ENCODE results near the gene CHMP4B.

DNA sequence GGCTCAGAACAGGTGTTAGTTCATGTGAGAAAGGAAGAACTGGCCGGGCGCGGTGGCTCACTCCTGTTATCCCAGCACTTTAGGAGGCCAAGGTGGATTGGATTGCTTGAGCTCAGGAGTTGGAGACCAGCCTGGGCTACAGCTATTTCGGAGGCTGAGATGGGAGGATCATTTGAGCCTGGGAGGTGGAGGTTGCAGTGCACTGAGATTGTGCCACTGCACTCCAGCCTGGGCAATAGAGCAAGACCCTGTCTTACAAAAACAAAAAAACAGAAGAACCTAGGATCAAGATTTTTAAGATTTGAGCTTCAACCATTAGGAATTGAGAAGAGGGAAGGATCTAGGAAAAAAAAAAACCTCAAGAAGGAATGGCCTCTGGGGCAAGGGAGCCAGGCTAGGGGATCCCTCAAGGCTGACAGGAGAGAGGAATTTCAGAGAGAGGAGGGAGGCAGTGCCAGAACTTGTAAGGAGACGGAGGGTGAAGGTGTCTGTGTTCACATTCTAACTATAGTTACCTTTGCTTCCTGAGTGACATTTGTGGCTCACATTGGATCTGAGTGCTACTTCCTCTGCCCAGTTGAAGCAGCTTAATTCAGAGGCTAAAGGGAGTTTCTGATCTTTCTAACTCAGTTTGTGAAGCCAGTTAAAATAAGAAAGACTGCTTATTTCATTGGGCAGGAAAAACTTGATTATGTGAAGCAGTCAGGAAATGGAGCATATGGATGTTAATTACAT is 26.1 kb downstream of the CHMP4B start:
- TF ChIP-seq, protein P1, sequence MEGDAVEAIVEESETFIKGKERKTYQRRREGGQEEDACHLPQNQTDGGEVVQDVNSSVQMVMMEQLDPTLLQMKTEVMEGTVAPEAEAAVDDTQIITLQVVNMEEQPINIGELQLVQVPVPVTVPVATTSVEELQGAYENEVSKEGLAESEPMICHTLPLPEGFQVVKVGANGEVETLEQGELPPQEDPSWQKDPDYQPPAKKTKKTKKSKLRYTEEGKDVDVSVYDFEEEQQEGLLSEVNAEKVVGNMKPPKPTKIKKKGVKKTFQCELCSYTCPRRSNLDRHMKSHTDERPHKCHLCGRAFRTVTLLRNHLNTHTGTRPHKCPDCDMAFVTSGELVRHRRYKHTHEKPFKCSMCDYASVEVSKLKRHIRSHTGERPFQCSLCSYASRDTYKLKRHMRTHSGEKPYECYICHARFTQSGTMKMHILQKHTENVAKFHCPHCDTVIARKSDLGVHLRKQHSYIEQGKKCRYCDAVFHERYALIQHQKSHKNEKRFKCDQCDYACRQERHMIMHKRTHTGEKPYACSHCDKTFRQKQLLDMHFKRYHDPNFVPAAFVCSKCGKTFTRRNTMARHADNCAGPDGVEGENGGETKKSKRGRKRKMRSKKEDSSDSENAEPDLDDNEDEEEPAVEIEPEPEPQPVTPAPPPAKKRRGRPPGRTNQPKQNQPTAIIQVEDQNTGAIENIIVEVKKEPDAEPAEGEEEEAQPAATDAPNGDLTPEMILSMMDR (IDR thresholded peaks at IDR 0.05): no peak
- TF ChIP-seq POLR2A (IDR thresholded peaks at IDR 0.05): no peak
